GM19452 (cell line): ENCODE results near the gene NLRP3.
"Not testable (repeated sequence)": the region's sequence is repeated elsewhere in the genome, so short reads cannot be mapped to it uniquely, and the experiment has no call there.

Source experiments
- ATAC-seq: cut with Tn5 transposase; IDR thresholded peaks from one replicate; pipeline ENCODE4 v1.9.1; 2021; ENCODE audit not compliant: unreplicated experiment

NLRP3 gene

GRCh38 chr1:247390116-247390791, 25.7 kb upstream of the NLRP3 start:
- ATAC-seq, result peak; percentile 100

DNA sequence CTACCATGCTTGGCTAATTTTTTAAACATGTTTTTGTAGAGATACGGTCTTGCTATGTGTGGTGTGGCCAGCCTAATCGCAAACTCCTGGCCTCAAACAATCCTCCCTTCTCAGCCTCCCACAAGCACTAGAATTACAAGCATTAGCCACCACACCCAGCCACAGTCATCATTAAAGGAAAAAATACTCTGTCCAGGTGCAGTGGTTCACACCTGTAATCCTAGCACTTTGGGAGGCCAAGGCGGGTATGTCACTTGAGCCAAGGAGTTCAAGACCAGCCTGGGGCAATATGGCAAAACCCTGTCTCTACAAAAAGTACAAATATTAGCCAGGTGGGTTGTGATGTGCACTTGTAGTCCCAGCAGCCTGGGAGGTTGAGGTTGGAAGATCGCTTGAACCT, 25.0 kb upstream of the NLRP3 start:
- no peak for ATAC-seq

GRCh38 chr1:247392088-247392487, 23.9 kb upstream of the NLRP3 start:
- ATAC-seq, result no peak

GRCh38 chr1:247395075-247395474, 20.9 kb upstream of the NLRP3 start:
- ATAC-seq, result not testable (repeated sequence)

DNA sequence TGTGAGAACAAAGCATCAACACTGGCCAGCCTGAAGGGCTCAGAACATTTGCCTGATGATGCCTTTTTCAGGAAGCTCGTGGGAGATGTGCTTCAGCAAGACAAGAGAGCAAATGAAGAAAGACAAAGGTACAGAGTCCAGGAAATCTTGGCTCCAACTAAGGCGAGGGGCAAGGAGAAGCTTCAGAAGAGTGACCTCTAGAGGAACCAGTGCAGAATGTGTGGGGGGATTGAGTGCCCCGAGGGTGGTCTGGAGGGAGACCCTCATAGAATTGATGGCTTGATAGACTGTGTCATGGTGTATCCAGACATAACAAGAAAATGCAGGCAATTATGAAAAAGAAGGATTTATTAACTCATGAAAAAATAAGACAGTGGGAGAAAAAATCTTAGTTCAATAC, 15.3 kb upstream of the NLRP3 start:
- ATAC-seq, result no peak

DNA sequence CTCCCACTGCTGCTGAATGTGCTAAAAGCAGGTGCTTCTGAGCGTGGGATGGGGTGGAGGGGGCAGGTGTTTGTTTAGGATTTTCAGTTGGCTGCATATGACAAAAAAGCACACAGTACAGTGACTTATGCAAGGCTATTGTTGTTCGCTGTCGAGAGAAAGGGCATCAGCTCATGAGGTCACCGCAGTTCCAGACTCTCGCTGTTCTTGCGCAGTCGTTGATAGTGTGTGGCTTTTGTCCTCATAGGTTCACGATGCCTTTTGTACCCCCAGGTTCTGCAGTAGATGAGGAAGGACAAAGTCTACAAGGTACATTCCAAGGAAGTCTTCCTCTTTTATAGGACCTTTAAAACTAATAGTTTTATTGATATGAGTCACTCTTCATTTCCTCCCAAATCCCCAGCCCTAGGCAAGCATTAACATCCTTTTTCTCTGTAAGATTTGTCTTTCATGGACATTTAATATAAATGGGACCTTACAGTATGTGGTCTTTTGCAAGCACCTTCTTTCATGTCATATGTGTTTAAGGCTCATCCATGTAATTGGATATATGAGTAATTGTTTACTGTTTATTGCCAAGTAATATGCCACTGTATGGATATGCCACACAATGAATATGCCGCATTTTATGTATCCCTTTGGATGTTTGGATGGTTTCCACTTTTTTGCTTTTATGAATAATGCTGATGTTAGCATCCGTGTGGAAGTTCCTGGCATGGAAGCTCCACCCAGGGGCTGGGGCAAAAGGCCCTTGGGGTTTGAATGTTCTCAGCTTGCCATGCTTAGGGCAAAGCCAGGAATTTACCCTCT, 14.5 kb upstream of the NLRP3 start:
- no peak for ATAC-seq

GRCh38 chr1:247402120-247402675, 13.8 kb upstream of the NLRP3 start:
- no peak for ATAC-seq

DNA sequence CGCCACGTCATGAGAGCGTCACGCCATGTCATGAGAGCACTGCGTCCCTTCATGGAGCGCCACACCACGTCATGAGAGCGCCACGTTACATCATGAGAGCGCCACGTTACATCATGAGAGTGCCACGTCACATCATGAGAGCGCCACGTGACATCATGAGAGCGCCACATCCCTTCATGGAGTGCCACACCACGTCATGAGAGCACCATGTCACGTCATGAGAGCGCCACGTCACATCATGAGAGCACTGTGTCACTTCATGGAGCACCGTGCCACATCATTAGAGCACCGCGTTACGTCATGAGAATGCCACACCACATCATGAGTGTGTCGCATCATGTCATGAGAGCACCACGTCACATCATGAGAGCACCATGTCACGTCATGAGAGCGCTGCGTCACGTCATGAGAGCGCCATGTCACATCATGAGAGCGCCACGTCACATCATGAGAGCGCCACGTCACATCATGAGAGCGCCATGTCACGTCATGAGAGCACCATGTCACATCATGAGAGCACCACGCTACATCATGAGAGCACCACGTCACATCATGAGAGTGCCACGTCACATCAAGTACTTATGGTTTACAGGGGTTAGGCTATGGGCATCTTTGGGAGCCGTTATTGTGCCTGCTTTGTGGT, 9.8 kb upstream of the NLRP3 start:
- no peak for ATAC-seq

DNA sequence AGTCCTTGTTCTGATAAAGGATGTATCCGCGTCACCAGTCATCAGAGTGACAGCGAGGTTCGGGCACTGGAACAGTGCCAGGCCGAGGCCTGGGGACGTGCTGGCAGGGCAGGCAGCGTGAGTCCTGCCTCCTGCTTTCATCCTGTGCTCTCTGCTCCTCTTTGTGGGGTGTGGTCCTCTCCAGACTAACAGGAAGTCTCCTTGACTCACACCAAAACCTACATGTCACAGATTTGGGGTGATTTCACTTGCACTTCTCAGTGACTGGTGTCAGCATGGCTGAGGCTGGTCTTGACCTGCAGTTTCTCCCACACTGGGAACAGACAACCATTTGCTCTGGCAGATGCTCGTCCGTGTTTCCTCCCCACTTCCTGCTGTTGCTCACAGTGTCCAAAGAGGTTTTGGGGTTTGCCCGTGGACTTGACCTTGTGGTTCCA, 8.8 kb upstream of the NLRP3 start:
- ATAC-seq, result peak; percentile 75

DNA sequence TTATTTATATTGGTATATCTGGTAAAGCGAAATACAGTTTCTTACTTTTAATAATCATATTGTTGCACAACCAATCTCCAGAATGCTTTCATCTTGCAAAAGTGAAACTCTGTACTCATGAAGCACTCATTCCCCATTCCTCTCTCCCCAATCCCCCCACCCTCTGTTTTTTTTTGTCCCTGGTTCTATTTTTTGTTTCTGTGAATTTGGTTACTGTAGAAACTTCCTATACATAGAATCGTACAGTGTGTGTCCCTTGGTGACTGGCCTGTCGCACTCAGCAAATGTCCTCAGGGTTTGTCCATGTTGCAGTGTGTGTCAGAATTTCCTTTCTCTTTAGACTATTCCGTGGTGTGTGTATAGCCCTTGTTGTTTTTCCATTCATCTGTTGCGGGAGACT, 7.9 kb upstream of the NLRP3 start:
- no peak for ATAC-seq

DNA sequence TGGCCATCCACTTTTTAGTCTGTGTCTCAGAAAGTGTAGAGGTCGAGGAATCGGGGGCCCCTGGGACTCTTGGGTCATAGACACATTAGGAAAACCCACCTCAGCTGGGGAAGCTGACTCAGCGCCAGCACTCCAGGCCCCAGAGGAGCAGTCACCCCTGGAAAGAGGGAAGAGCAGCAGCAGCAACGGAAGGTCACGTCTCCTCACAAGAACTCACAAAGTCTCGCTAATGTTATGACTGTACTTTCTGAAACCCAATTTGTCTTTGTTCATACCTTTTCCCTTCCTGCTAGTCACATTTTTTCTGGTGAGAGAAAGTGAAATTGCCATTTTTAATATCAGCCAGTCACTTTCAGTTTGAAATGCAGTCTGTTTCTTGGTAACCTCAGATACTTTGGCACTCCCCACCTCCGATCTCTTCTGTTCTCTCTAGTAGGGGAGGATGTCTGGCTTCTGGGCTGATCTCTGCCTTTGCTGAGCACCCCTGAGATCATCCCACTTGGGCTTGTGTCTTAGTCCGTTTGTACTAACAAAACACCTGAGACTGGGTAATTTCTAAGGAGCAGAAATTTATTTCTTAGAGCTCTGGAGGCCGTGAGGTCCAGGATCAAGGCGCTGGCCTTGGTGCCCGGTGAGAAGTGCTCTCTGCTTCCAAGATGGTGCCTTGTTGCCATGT, 6.0 kb upstream of the NLRP3 start:
- peak; percentile 78 for ATAC-seq

GRCh38 chr1:247411621-247412327, 4.2 kb upstream of the NLRP3 start:
- ATAC-seq, result no peak

DNA sequence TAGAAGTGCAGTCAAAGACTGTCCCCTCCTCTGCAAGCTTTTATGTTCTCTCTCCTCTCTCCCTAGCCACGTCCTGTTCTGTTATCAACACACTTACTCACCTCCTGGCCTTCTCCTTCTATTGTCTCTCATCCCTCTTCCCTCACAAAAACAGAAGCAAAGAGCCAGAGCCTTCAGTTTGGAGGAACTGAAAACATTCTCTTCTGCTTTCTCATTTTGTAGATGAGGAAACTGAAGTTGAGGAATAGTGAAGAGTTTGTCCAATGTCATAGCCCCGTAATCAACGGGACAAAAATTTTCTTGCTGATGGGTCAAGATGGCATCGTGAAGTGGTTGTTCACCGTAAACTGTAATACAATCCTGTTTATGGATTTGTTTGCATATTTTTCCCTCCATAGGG, 1.9 kb downstream of the NLRP3 start:
- no peak for ATAC-seq

GRCh38 chr1:247419336-247419735, 3.4 kb downstream of the NLRP3 start:
- ATAC-seq, result no peak

GRCh38 chr1:247421074-247421473, 5.1 kb downstream of the NLRP3 start:
- ATAC-seq, result no peak

DNA sequence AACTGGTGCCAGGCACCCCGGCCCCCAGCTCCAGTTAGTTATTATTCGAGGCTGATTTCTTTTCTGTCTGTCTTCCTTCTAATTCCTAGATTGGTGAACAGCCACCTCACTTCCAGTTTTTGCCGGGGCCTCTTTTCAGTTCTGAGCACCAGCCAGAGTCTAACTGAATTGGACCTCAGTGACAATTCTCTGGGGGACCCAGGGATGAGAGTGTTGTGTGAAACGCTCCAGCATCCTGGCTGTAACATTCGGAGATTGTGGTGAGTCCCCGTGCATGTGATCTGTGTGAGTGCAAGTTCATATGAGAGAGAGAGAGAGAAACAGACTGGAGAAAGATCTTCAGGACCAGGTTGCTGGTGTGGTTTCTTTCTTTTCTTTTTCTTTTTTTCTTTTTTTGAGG, 13.5 kb downstream of the NLRP3 start:
- ATAC-seq, result no peak

DNA sequence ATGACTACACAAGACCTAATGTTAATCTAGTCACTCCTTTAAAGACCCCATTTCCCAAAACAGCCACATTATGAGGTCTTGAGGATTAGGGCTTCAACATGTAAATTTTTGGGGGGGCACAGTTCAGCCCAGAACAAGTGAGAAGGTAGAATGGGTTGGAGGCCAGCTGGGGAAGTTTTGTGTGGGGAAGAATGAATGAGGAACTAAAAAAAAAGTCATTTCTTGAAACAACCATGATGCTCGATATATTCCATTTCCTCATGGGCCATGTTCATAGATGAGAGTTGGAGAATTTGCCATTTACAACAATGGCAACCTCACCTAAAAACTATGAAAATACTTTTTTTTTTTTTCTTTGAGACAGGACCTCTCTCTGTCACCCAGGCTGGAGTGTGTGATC, 14.5 kb downstream of the NLRP3 start:
- no peak for ATAC-seq

GRCh38 chr1:247431643-247432042, 15.7 kb downstream of the NLRP3 start:
- ATAC-seq, result no peak

GRCh38 chr1:247434005-247434404, 18.0 kb downstream of the NLRP3 start:
- ATAC-seq, result no peak

DNA sequence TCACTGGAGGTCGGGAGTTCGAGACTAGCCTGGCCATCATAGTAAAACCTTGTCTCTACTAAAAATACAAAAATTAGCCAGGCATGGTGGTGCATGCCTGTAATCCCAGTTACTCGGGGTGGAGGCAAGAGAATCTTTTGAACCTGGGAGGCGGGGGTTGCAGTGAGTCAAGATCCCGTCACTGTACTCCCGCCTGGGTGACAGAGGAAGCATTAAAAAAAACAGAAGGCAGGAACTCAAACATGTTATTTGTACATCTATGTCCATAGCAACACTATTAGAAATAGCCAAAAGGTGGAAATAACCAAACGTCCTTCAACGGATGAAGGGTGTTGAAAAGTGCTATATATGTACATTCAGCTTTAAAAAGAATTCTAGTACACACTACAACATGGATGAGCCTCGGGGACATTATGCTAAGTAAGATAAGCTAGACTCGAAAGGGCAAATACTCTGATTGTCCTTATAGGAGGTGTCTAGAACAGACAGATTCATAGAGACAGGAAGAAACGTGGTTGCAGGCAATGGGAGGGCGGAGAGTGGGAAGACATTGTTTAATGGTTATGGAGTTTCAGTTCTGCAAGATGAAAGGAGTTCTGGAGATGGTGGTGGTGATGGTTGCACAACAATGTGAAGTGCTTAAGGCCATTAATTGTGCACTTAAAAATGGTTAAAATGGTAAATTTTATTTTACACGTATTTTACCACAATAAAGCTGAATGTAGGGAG, 19.2 kb downstream of the NLRP3 start:
- ATAC-seq, result peak; percentile 53
